GM12878 (cell line): ENCODE data around the gene DOCK2. TPM values are rescaled to one million over a fixed set of nuclear protein-coding genes. Genes with fewer than 3 reads are reported as not detected.

ENCODE experiments used
- ATAC-seq: fragments of 200-7000 bp; cut with Tn5 transposase; 3 replicates; pipeline ENCODE4 v1.9.1; 2020; ENCODE audit warnings: mild to moderate bottlenecking, moderate library complexity
- BruUV-seq: library from RNA; stranded (reverse); fragments of 400-500 nt; replicated peaks from 2 replicates; lab custom pipeline; 2021; lab: Mats Ljungman, UMichigan
- CTCF ChIA-PET: fragments of 300-600 bp; sonication (Branson Sonifier 250); formaldehyde crosslinking; extraction: SDS; loops from one replicate; lab custom pipeline; 2021; ENCODE audit warnings: inconsistent platforms; lab: Yijun Ruan, JAX
- POLR2A ChIA-PET: fragments of 350-600 bp; formaldehyde crosslinking; extraction: SDS; loops from one replicate; lab custom pipeline; 2021; ENCODE audit warnings: inconsistent platforms; lab: Charles Lee
- RAD21 ChIA-PET: fragments of 300-600 bp; sonication (Branson Sonifier 250); formaldehyde crosslinking; loops from one replicate; lab custom pipeline; 2023; ENCODE audit warnings: antibody characterized with exemption; ENCODE audit not compliant: unreplicated experiment; lab: Charles Lee
- SMC1A ChIA-PET: fragments of 300-600 bp; sonication (Branson Sonifier 250); formaldehyde crosslinking; loops from one replicate; lab custom pipeline; 2023; ENCODE audit not compliant: unreplicated experiment, uncharacterized antibody; lab: Charles Lee
- DNase-seq: peaks from one replicate; pipeline ENCODE4 v3.0.0-alpha.2; 2011; ENCODE audit warnings: low read depth, low spot score
- FAIRE-seq: peaks from 3 replicates; lab custom pipeline; 2011; peaks lifted over from hg19 to GRCh38; lab: Jason Lieb, UNC
- H2AFZ ChIP-seq: 2 replicates; pipeline ENCODE4 v1.6.0; 2011; ENCODE audit warnings: low read depth, low read length, control low read depth; ENCODE audit not compliant: control insufficient read depth
- H3K27ac ChIP-seq: 2 replicates; pipeline ENCODE4 v1.5.1; 2011; ENCODE audit warnings: control low read depth; ENCODE audit not compliant: control insufficient read depth, insufficient read depth
- H3K27me3 ChIP-seq, 2 experiments: replicated peaks in 1 of 2; 2 replicates each; pipeline versions ENCODE4 v1.6.0 to v1.6.1; 2011; ENCODE audit warnings: low read length in 1 of 2; ENCODE audit not compliant: control insufficient read depth in 2 of 2, insufficient read depth in 2 of 2
- H3K36me3 ChIP-seq, 2 experiments: 2 replicates each; pipeline ENCODE4 v1.5.1; 2011; ENCODE audit warnings: low read length in 1 of 2; ENCODE audit not compliant: control insufficient read depth in 2 of 2, insufficient read depth in 2 of 2
- H3K4me1 ChIP-seq: 2 replicates; pipeline ENCODE4 v1.6.1; 2011; ENCODE audit warnings: mild to moderate bottlenecking, low read length, moderate library complexity, mixed read lengths; ENCODE audit not compliant: control insufficient read depth, insufficient read depth
- H3K4me2 ChIP-seq: 2 replicates; pipeline ENCODE4 v1.6.0; 2011; ENCODE audit warnings: control low read depth; ENCODE audit not compliant: control insufficient read depth, insufficient read depth
- H3K4me3 ChIP-seq: fragments of 200-600 bp; sonication (generic); 2 replicates; pipeline ENCODE4 v1.5.1; 2016
- H3K79me2 ChIP-seq: 2 replicates; pipeline ENCODE4 v1.6.0; 2011; ENCODE audit warnings: low read length; ENCODE audit not compliant: control insufficient read depth, insufficient read depth
- H3K9ac ChIP-seq: 2 replicates; pipeline ENCODE4 v1.8.0; 2011; ENCODE audit warnings: low read length, control low read depth, mixed read lengths; ENCODE audit not compliant: control insufficient read depth, insufficient read depth
- H3K9me3 ChIP-seq: replicated peaks from 3 replicates; pipeline ENCODE4 v1.5.1; 2011; ENCODE audit warnings: mild to moderate bottlenecking, low read length; ENCODE audit not compliant: control insufficient read depth, insufficient read depth
- H4K20me1 ChIP-seq: 2 replicates; pipeline ENCODE4 v1.6.0; 2011; ENCODE audit not compliant: control insufficient read depth, insufficient read depth
- ATF2 ChIP-seq: IDR thresholded peaks from 2 replicates; pipeline ENCODE4 v1.6.1; 2012; ENCODE audit warnings: low read length, inconsistent platforms
- BHLHE40 ChIP-seq, 2 experiments: fragments of 450-650 bp in 1 of 2; IDR thresholded peaks; 2 replicates each; pipeline ENCODE4 v1.6.1; 2011 to 2017; ENCODE audit warnings: low read depth in 2 of 2, borderline replicate concordance in 1 of 2, improper control_type of control experiment in 1 of 2, low read length in 1 of 2, mild to moderate bottlenecking in 1 of 2
- ELK1 ChIP-seq: IDR thresholded peaks from 2 replicates; pipeline ENCODE4 v1.6.1; 2012; ENCODE audit warnings: low read depth, low read length, improper control_type of control experiment
- FOXM1 ChIP-seq: IDR thresholded peaks from 2 replicates; pipeline ENCODE4 v1.6.1; 2012; ENCODE audit warnings: low read depth, mild to moderate bottlenecking, inconsistent platforms, low read length, moderate library complexity
- IKZF2 ChIP-seq, 2 experiments: fragments of 450-650 bp; IDR thresholded peaks; 2 replicates each; pipeline ENCODE4 v1.6.1; 2017; ENCODE audit warnings: mild to moderate bottlenecking in 2 of 2, moderate library complexity in 2 of 2
- JUNB ChIP-seq: IDR thresholded peaks from 2 replicates; pipeline ENCODE4 v1.6.1; 2016; ENCODE audit warnings: antibody characterized with exemption, mild to moderate bottlenecking
- MEF2A ChIP-seq: IDR thresholded peaks from 2 replicates; pipeline ENCODE4 v1.6.1; 2011; ENCODE audit warnings: low read depth, mild to moderate bottlenecking, low read length, moderate library complexity; ENCODE audit not compliant: insufficient read depth
- MEF2B ChIP-seq: fragments of 450-650 bp; IDR thresholded peaks from 2 replicates; pipeline ENCODE4 v1.6.1; 2018; ENCODE audit warnings: mild to moderate bottlenecking, moderate library complexity; ENCODE audit not compliant: partially characterized antibody, poor library complexity, severe bottlenecking
- MTA2 ChIP-seq: fragments of 450-650 bp; IDR thresholded peaks from 2 replicates; pipeline ENCODE4 v1.6.1; 2016; ENCODE audit warnings: low read depth, mild to moderate bottlenecking, moderate library complexity
- NBN ChIP-seq: fragments of 450-650 bp; IDR thresholded peaks from 2 replicates; pipeline ENCODE4 v1.6.1; 2016
- NFIC ChIP-seq: IDR thresholded peaks from 2 replicates; pipeline ENCODE4 v1.6.1; 2012; ENCODE audit warnings: low read depth, mild to moderate bottlenecking, inconsistent platforms, low read length, moderate library complexity
- RELB ChIP-seq: fragments of 450-650 bp; IDR thresholded peaks from 2 replicates; pipeline ENCODE4 v1.6.1; 2017; ENCODE audit warnings: low read depth, mild to moderate bottlenecking, moderate library complexity
- SKIL ChIP-seq: fragments of 450-650 bp; IDR thresholded peaks from 2 replicates; pipeline ENCODE4 v1.6.1; 2017; ENCODE audit warnings: mild to moderate bottlenecking, low read depth, inconsistent platforms; ENCODE audit not compliant: poor library complexity, severe bottlenecking
- SMAD1 ChIP-seq: fragments of 450-650 bp; IDR thresholded peaks from 2 replicates; pipeline ENCODE4 v1.6.1; 2018; ENCODE audit warnings: mild to moderate bottlenecking, low read depth; ENCODE audit not compliant: partially characterized antibody
- ZNF274 ChIP-seq: IDR thresholded peaks from one replicate; pipeline ENCODE4 v1.8.0; 2011; ENCODE audit not compliant: insufficient read length, insufficient read depth
- ZNF384 ChIP-seq: IDR thresholded peaks from 2 replicates; pipeline ENCODE4 v1.6.1; 2012; ENCODE audit warnings: low read depth, mild to moderate bottlenecking, low read length, improper control_type of control experiment, borderline replicate concordance
- WGBS: methylation state at CpG from one replicate; pipeline ENCODE4 v1.1.6; 2016; ENCODE audit warnings: low lambda C conversion rate; ENCODE audit not compliant: insufficient replicate concordance, insufficient coverage; ENCODE audit errors: missing lambda C conversion rate; 5-methylcytosine and 5-hydroxymethylcytosine counted together
- in situ Hi-C: fragments of 300-500 bp; cut with MboI; formaldehyde crosslinking; loops from 9 replicates; pipeline ENCODE4 v1.14.3; 2018; ENCODE audit warnings: mixed read lengths
- intact Hi-C: fragments of 100-400 bp; cut with micrococcal nuclease; formaldehyde crosslinking; loops from one replicate; pipeline ENCODE4 v1.14.2; 2022; ENCODE audit not compliant: unreplicated experiment
- polyA plus RNA-seq, 11 experiments: library from polyadenylated mRNA; depleted of rRNA in 4 of 11; unstranded in 6 of 11; stranded (reverse) in 5 of 11; fragments of >200 nt; fragmentation: Nextera tagmentation in 4 of 11; fragmentation: Illumina TruSeq in 1 of 11; extraction: Ambion mirVana in 4 of 11; extraction: Trizol in 1 of 11; gene quantifications; 1 replicate in 1 of 11; 2 replicates in 10 of 11; pipeline versions ENCODE4 v1.2.1 to v1.2.3, GENCODE V29; 2011 to 2016; ENCODE audit warnings: inconsistent platforms in 2 of 11, missing spikeins in 2 of 11, low read depth in 1 of 11
- total RNA-seq, 4 experiments: library from RNA; depleted of rRNA in 3 of 4; stranded (reverse); fragments of >200 nt in 3 of 4; fragmentation: Illumina TruSeq in 1 of 4; extraction: Trizol in 1 of 4; gene quantifications; 2 replicates each; pipeline versions ENCODE4 v1.2.1 to v1.2.3, GENCODE V29; 2013 to 2021

Gene DOCK2
- total and polyA plus RNA-seq, 10 of the 15 experiments (the other 5 are each of a cell fraction or from before 2014, with no cell fraction given), result 34.2 to 192 (median 118) TPM

- ATAC-seq (peak; percentile 65), DNase-seq (no peak), FAIRE-seq (peak; percentile 35)
- Histone ChIP-seq H3K36me3 (peaks cover 14 to 15% of the 10 kb centered on the region in 2 experiments), H3K27me3 (no peaks in the 10 kb centered on the region), H3K9ac (no peak overlapping the region; the same call in 1 of the 2 replicates), H2AFZ (no peak overlapping the region), H3K9me3 (peaks cover 14% of the 10 kb centered on the region; the same call in 2 of the 3 replicates), H4K20me1 (no peaks in the 10 kb centered on the region), H3K4me3 (peak overlapping the region; percentile 40; the same call in 1 of the 2 replicates), H3K27ac (peak overlapping the region; percentile 88), H3K79me2 (peaks cover 72% of the 10 kb centered on the region), H3K4me2 (peak overlapping the region; percentile 52), H3K4me1 (peaks cover 52% of the 10 kb centered on the region)
- WGBS, result 17% methylated on average over 1 of the region's 1 CpG
- SMC1A ChIA-PET, result interaction anchor here (1.0 to 4.7 kb wide), 13 partner anchors 10 to 148 kb away, joined by 3 to 74 read pairs (median 11); partner anchors contain the start of genes DOCK2 and SPDL1
- intact Hi-C loops (loop anchor here (1.0 to 5.0 kb wide), 3 partner anchors 14 to 75 kb away; partner anchors contain the start of genes DOCK2 and SPDL1), in situ Hi-C loops (no loop called here)
- RAD21 ChIA-PET, result interaction anchor here (0.8 to 3.1 kb wide), 7 partner anchors 10 to 74 kb away, joined by 3 to 28 read pairs (median 9); partner anchors contain the start of genes DOCK2 and SPDL1
- POLR2A ChIA-PET, result interaction anchor here (0.9 to 1.9 kb wide), 6 partner anchors 10 to 149 kb away, joined by 3 to 16 read pairs (median 7); partner anchors contain the start of genes DOCK2 and SPDL1
- BruUV-seq, result no TSS peak
- CTCF ChIA-PET, result interaction anchor here (1.2 to 1.8 kb wide), 6 partner anchors 10 to 148 kb away, joined by 3 to 10 read pairs (median 6); no protein-coding TSS in a partner anchor
- TF ChIP-seq RELB (peak; percentile 56; the same call in 1 of the 2 replicates), ZNF384 (peak; percentile 73; the same call in 1 of the 2 replicates), MEF2A (peak; percentile 87), SMAD1 (no peak), NBN (peak; percentile 48), ZNF274 (no peak), MTA2 (peak; percentile 67), NFIC (peak; percentile 59), MEF2B (peak; percentile 73), SKIL (peak; percentile 25), ATF2 (peak; percentile 46; the same call in 1 of the 2 replicates), BHLHE40 (IDR thresholded peaks at IDR 0.05; ENCODE audit: borderline replicate concordance in 1 of 2, low read depth in 2 of 2, low read length in 1 of 2) (peak in 1 of 2 experiments; percentile 52; a peak in 1 of 4 replicates), ELK1 (no peak), JUNB (peak; percentile 38), FOXM1 (peak; percentile 55; the same call in 1 of the 2 replicates), IKZF2 (IDR thresholded peaks at IDR 0.05) (peak; percentile 50 to 55; a peak in 3 of 4 replicates)
Observed at GRCh38 chr5:169657127-169657526, 20.1 kb downstream of the DOCK2 start.
